H1 (cell line): Measurements from ENCODE around the gene TCEA3. TPM values are rescaled to one million over a fixed set of nuclear protein-coding genes. Genes with fewer than 3 reads are reported as not detected.

Experiments used
- HDAC2 ChIP-seq, 2 experiments: fragments of 300-600 bp in 1 of 2; sonication (generic) in 1 of 2; IDR thresholded peaks; 2 replicates each; pipeline ENCODE4 v1.6.1; 2011 to 2012; ENCODE audit warnings: low read depth in 2 of 2, low read length in 2 of 2, mild to moderate bottlenecking in 2 of 2, moderate library complexity in 2 of 2, borderline replicate concordance in 1 of 2, inconsistent platforms in 1 of 2
- polyA plus RNA-seq, 7 experiments: library from polyadenylated mRNA; depleted of rRNA in 3 of 7; stranded (reverse) in 5 of 7; unstranded in 2 of 7; fragments of >200 nt in 5 of 7; fragments of 200-250 nt in 2 of 7; gene quantifications; 1 replicate in 5 of 7; 2 replicates in 1 of 7; 4 replicates in 1 of 7; pipeline versions ENCODE4 v1.2.1 to v1.2.3, GENCODE V29; 2011 to 2013; ENCODE audit warnings: missing spikeins in 2 of 7, mixed read lengths in 2 of 7
- total RNA-seq: library from RNA; stranded (reverse); fragmentation: NEBNext Ultra II Directional; extraction: Animal tissue kit (Norgen Biotek cat#: 25700); gene quantifications from 2 replicates; pipeline ENCODE4 v1.2.1, GENCODE V29; 2021

Gene TCEA3
- total and polyA plus RNA-seq, 2 of the 8 experiments (the other 6 are each of a cell fraction or from before 2014, with no cell fraction given) = 0.08 TPM; not detected in 1

- TF ChIP-seq HDAC2 (IDR thresholded peaks at IDR 0.05; ENCODE audit: borderline replicate concordance in 1 of 2, low read depth in 2 of 2, low read length in 2 of 2) = no peak
Observed at GRCh38 chr1:23387494-23387893, 37.1 kb downstream of the TCEA3 start (continued).
